Choroid plexus epithelial cell (primary cell): ENCODE measurements around the gene CNN1.
"Not testable (repeated sequence)": the region's sequence is repeated elsewhere in the genome, so short reads cannot be mapped to it uniquely, and the experiment has no call there.

Experiments
- DNase-seq: peaks from one replicate; pipeline ENCODE4 v3.0.0-alpha.2; 2010; ENCODE audit warnings: low read depth
- H3K4me3 ChIP-seq: 2 replicates; pipeline ENCODE4 v1.5.1; 2011; ENCODE audit warnings: low read depth, mild to moderate bottlenecking, control low read depth, low read length, moderate library complexity
- TF ChIP-seq, protein P1 (sequence below): conservative IDR thresholded peaks from 2 replicates; pipeline ENCODE4 v1.5.1; 2011; ENCODE audit warnings: low read depth, mild to moderate bottlenecking, control low read depth, inconsistent platforms, low read length, moderate library complexity

CNN1 gene

GRCh38 chr19:11555246-11555645 lies 16.6 kb downstream of the CNN1 start:
- TF ChIP-seq, protein P1, sequence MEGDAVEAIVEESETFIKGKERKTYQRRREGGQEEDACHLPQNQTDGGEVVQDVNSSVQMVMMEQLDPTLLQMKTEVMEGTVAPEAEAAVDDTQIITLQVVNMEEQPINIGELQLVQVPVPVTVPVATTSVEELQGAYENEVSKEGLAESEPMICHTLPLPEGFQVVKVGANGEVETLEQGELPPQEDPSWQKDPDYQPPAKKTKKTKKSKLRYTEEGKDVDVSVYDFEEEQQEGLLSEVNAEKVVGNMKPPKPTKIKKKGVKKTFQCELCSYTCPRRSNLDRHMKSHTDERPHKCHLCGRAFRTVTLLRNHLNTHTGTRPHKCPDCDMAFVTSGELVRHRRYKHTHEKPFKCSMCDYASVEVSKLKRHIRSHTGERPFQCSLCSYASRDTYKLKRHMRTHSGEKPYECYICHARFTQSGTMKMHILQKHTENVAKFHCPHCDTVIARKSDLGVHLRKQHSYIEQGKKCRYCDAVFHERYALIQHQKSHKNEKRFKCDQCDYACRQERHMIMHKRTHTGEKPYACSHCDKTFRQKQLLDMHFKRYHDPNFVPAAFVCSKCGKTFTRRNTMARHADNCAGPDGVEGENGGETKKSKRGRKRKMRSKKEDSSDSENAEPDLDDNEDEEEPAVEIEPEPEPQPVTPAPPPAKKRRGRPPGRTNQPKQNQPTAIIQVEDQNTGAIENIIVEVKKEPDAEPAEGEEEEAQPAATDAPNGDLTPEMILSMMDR, result no peak
- DNase-seq, result no peak
- H3K4me3 ChIP-seq, result no peak overlapping the region

DNA sequence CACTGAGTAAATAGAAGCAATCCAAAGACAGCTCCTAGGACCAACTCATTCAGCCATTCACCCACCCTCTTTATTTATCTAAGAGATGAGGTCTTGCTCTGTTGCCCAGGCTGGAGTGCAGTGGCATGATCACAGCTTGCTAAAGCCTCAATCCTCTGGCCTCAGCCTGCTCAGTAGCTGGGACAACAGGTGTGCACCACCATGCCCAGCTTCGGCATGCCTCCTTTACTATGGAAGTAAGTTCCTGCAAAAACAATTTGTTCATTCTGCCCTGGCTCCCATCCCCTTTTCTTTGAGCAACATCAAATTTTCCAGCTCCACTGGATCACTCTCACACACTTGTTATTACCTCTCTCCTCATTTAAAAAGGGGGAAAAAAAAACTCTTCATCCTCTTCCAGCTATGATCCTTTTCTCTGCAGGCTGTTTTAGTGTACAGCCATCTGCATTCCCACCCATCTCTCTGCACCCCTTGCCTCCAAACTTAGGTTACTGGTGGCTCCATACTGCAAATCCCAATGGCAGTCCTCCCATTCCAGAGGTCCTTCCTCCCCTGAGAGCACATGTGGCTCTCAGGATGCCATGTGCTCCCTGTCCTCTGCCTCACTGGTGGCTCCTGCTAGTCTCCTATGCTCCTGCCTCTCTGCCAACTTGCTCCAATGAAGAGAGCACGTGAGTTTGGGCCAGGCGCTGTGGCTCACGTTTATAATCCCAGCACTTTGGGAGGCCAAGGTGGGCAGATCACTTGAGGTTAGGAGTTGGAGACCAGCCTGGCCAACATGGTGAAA lies 18.2 kb downstream of the CNN1 start:
- DNase-seq, result no peak
- H3K4me3 ChIP-seq, result no peak overlapping the region
- TF ChIP-seq, protein P1, result no peak

- TF ChIP-seq, protein P1, result peak; percentile 38
- peak within 1 kb of the TSS; percentile 91 for H3K4me3 ChIP-seq
- peak; percentile 99 for DNase-seq
Observed at GRCh38 chr19:11558881-11559828, 20.5 kb downstream of the CNN1 start, which contains the start of gene ELOF1. Gene ELOF1 (minus strand): TSS chr19:11559230. CDS start chr19:11554347, 4,883 bp downstream.

- H3K4me3 ChIP-seq, result no peak overlapping the region
- DNase-seq, result peak; percentile 89
- TF ChIP-seq, protein P1, result peak; percentile 73
Observed at GRCh38 chr19:11560404-11561051, 21.9 kb downstream of the CNN1 start.

DNA sequence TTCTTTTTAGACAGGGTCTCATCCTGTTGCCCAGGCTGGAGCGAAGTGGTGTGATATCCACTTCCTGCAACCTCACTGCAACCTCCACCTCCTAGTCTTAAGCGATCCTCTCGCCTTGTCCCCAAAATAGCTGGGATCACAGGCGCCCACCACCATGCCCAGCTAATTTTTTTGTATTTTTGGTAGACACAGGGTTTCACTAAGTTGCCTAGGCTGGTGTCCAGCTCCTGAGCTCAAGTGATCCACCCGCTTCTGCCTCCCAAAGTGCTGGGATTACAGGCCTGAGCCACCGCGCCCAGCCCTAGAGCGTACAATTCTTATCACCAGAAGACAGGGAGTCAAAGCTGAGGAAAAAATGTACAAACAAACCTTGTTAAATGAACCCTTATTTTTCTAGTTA lies 24.9 kb downstream of the CNN1 start:
- H3K4me3 ChIP-seq, result no peak overlapping the region
- TF ChIP-seq, protein P1, result no peak
- DNase-seq, result no peak

GRCh38 chr19:11564082-11564807 lies 25.6 kb downstream of the CNN1 start:
- H3K4me3 ChIP-seq, DNase-seq: not testable (repeated sequence)

DNA sequence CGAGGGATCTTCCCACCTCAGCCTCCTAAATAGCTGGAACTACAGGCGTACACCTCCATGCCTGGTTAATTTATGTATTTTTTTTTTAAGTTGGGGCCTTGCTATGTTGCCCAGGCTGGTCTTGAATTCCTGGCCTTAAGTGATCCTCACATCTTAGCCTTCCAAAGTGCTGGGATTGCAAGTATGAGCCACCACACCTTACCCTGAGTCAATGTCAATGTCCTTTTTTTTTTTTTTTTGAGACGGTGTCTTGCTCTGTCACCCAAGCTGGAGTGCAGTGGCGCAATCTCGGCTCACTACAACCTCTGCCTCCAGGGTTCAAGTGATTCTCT lies 27.0 kb downstream of the CNN1 start:
- H3K4me3 ChIP-seq, DNase-seq: not testable (repeated sequence)
